Measurements from ENCODE around the gene PGR.

Gene PGR

DNA sequence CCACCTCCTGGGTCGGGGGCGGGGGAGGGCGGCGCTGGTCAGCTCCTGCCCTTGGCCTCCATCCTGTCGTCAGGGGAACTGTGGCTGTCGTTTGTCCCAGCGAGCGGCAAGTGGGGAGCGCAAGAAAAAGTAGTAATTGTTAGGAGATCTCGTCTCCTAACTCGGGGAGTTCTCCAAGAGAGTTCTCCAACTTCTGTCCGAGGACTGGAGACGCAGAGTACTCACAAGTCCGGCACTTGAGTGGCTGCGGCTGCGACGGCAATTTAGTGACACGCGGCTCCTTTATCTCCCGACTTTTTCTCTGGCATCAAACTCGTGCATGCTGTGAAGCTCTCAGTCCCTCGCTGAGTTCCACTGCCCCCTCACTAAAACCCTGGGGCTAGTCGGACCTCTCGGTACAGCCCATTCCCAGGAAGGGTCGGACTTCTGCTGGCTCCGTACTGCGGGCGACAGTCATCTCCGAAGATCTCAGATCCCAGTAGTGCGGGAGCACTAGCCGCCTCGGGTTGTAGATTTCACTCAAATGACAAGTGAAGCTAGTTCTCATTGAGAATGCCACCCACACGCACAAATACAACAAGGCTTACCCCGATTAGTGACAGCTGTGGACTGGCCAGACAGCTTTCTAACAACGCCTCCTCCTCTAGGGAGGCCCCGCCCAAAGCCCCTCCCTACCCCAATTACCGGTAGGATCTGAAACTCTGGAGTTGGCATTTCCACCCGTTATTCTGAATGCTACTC is at the start of gene PGR:
PGR (minus strand) TSS at position 611 of the 741 bp plus-strand sequence. CDS start 743 bp downstream, outside the sequence.
- no peak for DNase-seq

DNA sequence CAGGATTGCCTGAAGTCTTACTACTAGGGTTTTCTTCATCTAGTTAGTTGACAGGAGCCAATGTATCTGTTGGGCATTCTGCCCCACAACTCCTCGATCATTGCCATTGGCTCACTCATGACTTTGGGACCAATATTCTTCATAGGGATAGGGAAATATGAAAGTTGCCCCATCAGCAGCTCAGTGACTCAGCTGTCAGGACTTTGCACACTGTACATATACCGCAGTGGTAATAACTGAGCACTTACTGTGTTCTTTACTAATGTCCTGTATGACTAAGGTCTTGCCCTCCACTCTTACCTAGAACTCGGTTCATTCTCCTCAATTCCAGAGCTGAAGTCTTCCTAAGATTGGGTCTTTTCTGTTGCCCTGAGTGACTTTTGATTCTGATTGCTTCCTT is 46.8 kb upstream of the PGR start:
- no peak for DNase-seq

DNA sequence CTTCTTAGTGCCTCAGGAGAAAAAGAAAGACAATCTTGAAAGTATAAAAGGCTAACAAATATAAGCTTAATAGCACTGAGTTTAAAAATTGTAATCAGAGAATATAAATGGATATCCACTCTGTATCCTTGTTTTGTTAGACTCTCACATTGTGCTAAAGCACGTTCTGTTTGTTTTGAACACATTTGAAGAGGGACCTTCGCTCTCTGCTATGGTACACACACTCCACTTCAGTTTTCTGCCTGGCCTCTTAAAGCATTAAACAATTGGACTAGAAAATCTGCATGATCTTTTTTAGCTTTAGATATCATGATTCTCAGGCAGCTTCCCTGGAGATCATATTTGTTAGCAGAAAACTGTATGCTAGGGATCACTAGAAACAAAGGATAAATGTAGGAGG is 40.3 kb upstream of the PGR start:
- no peak for DNase-seq

DNA sequence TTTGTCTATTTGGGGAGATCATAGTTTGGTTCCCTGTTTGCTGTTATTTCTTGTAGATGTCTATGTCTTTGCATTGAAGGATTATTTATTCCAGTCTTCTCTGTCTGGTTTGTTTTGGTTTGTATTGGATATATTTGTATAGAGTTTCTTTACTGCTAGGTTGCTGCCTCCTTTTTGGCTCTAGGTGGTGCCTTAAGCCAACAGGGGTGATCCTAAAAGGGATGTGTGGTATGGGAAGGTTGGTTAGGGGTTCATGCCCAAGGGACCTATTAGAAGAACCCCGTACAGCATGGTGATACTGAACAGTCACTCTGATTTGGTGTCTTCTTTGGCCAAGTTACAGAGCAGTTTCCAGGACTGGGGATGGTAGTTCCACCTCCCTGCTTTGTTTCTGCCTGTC is 36.4 kb upstream of the PGR start:
- DNase-seq = no peak

DNA sequence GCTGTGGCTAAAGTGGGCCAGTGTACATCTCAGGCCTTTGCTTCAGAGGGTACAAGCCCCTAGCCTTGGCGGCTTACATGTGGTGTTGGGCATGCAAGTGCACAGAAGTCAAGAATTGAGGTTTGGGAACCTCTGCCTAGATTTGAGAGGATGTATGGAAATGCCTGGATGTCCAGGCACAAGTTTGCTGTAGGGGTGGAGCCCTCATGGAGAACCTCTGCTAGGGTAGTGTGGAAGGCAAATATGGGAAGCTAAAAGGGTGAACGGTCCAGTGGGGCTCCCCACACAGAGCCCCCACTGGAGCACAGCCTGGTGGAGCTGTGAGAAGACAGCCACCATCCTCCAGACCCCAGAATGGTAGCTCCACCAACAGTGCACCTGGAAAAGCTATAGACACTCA is 28.5 kb upstream of the PGR start:
- no peak for DNase-seq

DNA sequence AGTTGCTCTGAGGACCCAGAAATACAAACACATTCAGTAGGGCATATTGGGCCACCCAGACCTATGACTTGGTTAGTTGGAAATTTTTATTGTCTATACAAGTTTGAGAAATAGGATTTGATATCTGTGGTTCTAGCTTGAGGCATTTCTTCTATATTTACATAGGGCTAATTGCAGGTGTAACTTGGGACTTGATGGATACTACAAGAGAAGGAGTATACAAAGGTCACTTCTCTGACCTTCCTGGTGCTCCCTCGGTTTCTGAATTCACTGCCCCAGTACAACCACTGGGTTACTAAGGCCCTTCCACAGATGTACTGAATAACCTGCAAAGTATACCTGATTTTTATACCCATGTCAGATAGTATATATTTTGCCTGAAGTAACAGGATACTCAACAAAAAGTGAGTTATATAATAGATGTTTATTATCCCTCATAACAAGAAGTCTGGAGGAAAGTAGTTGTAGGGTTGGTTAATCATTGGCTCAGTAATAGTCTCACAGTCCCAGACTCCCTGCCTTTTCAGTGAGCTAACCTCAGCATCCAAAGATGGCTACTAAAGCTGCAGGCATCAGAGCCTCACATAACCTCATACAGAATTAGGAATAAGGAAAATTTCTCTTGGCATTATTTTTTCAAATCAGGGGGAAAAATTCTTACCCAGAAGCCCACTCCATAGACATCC is 8.8 kb upstream of the PGR start:
- no peak for DNase-seq

DNA sequence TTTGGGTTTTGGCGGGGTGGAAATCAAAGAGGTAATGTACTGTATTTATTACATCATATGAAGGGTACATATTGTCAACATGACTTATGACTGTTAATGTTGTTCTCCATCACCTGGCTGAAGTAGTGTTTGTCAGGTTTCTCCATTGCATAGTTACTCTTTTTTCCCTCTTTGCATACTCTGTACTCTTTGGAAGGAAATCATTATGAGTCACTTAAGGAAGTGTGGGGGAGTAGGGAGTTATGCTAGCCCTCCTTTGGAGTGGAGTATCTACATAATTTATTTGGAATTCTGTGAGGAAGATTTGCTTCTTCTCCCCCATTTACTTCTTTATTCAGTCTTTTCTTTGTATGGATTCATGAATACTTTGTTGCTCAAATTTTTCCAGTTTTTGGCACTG is 3.6 kb upstream of the PGR start:
- no peak for DNase-seq

DNA sequence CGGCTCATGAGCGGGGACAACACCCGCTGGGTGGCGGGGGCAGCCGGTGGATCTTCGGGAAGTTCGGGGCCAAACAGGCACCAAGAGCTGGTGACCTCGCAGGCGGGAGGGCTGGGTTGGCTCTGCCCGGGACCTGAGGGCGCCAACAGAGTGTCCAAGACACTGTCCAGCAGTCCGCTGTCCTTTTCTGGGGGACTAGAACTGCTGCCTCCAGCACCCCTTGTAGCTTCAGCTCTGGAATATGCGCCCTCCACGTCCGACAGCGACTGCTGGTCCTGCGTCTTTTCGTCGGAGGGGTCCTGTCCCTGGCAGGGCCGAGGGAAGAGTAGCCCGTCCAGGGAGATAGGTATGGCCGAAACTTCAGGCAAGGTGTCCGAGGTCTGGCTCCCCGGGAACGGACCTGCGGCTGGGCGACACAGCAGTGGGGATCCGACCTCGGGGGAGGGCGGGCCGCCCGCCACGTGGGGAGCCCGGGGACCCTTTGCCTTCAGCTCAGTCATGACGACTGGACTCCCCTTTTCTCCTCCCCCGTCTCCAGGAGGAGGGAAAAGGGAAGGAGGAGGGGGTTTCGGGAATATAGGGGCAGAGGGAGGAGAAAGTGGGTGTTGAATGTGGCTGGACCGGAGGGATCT is 926 bp downstream of the PGR start:
- no peak for DNase-seq

DNA sequence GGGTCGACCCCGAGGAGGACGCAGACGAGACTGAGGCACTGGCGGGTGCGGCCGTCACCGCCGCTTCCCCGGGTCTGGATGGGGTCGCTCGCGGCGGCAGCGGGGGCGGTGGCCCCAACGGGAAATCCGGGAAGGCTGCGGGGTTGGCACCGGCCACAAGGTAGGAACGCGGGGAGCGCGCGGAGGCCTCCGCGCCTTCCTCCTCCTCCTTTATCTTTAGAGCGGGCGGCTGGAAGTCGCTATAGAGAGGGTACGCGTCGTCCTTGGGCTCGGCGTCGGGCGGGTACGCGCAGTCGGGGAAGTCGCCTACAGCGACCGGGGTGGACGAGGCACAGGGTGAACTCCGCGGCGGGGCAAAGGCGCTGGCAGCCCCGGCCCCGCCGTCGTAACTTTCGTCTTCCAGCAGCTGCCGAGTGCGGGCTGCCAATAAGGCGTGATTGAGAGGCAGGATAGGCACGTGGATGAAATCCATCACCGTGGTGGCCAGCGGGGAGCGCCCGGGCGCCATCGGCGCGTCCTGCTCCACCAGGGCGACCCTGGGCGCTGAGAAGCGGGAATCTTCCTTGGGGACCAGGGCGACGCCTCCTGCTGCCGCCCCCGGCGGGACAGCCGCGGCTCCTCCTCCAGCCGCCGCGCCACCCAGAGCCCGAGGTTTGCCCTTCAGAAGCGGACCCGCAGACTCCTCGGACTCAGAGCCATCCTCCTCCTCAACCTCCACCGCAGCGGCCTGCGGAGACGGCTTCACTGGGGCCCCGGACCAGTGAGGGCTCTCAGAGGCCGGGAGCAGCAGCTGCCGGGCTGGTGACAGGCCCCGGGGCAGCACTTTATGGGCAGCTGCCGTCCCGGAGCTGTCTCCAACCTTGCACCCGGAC is 1.7 kb downstream of the PGR start:
- DNase-seq = no peak

DNA sequence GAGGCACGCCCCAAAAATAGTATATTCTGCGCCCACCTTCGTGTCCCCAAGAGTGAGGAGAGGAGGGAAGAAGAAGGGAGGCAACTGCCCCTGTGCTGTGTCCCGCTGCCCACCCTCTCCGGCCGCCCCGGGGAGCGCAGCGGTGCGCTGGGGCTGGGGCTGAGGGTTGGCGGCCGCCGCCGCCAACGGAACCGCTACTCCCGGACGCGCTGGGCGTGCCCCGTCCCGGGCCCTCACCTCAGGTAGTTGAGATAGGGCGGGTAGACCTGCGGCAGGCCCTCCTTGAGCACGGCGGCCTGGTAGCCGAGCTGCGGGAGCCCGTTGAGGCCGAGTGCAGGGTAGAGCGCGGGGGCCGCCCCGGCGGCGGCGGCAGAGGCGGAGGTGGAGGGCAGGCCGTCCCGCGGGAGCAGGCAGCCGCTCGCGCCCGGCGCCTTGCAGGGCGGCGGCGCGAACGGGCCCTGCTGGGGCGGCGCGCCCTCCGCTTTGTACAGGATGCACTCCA is 2.4 kb downstream of the PGR start:
- DNase-seq = no peak

DNA sequence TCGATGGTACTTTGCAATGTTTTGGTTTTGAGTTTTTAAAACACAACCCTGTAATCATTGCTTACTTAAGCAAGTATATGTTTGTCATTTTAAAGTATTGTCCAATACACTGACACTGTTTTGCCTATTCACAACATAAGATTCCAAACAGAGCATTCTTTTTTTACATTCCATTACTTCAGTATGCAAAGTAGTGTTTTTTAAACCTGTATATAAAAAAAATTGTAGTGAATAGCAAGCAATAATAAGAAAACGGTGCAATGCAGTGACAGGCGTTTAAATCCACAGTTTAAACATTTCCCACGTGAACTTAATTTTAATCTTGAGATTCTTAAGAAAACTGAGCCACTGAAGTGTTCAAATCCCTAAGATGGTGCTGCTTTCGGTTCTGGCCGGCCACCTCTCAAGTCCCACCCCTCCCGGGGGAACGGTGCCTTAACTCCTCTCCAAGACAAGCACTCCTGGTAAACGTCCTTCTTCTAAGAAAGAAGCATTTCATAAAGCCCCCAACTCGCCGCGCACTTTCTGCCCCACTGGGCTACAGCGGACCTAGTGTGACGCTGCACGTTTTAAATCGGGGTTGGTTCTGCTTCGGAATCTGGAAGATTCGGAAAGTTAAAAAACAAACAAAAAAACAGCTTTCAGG is 2.9 kb downstream of the PGR start:
- DNase-seq = no peak

DNA sequence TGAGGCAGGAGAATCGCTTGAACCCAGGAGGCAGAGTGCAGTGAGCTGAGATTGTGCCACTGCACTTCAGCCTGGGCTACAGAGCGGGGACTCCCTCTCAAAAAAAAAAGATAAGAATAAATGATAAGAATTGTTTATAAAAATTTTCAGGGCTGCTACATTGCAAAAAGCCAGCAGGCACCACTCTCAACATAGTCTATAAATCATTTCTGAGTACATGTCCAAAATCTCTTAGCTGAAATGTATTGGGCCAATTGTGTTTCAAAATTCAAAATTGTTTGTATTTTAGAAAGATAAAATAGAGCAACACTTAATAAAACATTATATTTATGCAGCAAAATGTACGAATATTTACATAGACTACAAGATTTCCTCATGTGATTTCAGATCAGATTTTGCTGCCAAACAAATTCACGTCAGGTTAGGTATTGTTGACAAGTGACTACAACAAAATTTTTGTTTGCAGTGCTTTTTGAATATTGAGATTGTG is 13.9 kb downstream of the PGR start:
- DNase-seq = no peak

DNA sequence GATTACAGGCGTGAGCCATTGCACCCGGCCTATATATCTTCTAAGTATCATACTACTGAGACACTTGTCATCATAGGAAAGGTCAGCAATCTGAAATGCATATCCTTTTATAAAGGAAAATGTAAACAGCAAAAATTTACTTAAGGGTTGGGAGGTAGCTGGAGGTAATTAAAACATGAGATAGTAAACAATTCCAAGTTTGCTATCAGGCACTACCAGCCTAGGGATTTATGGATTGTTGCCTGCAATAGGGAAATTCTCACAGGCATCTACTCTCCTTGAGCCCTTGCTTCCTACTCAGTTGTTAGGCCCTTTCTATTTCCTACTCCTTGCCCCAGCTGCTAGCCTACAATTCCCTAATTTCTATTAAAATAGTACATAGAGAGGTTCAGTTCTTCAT is 16.1 kb downstream of the PGR start:
- no peak for DNase-seq

DNA sequence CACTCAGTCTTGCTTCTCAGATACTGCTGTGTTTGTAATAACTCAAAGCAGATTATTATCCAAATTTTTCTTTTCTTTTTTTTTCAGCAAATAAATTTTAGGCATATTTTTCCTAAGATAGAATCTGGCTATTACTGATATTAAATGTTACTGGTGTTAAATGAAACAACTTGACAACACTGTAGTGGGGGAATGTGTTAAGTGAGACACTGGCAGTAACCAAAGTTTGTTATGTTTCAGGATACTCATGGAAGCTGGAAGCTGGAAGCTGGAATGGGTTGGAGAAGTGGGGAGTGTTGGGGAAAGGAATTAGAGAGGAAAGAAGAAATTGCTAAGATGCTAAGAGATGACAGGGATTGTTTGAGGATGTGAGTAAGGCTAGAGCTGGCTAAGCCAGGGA is 24.9 kb downstream of the PGR start:
- no peak for DNase-seq

DNA sequence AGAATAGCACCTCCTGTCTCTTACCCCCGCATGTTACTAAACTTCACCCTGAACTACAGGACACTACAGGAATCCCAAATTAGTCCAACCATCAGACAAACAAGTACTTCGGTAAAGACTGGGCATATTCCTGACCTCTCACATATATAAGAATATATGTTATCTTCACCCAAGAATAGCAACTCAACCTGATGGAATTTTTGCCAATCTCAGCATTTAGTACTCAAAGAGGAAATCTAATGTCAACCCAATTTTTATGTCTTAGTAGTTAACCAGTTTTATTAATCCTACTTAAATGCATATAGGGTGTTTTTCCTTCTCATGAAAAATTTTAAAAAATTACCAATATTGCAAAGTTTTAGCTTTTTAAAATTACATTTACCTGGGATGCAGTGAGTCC is 26.2 kb downstream of the PGR start:
- no peak for DNase-seq

DNA sequence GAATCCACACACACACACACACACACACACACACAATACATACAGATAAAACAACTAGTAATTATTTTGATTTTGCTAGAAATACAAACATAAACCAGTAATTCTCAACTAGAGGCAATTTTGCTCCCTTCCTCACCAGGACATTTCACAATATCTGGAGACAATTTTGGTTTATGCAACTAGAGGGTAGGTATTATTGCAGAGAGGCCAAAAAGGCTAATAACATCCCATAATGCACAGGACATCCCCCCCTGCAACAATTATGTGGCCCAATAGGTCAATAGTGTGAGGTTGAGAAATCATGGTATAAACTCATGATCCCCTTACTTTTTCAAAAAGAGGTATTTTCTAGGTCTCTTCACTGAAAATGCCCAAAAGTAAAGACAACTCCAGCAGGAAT is 29.0 kb downstream of the PGR start:
- no peak for DNase-seq

DNA sequence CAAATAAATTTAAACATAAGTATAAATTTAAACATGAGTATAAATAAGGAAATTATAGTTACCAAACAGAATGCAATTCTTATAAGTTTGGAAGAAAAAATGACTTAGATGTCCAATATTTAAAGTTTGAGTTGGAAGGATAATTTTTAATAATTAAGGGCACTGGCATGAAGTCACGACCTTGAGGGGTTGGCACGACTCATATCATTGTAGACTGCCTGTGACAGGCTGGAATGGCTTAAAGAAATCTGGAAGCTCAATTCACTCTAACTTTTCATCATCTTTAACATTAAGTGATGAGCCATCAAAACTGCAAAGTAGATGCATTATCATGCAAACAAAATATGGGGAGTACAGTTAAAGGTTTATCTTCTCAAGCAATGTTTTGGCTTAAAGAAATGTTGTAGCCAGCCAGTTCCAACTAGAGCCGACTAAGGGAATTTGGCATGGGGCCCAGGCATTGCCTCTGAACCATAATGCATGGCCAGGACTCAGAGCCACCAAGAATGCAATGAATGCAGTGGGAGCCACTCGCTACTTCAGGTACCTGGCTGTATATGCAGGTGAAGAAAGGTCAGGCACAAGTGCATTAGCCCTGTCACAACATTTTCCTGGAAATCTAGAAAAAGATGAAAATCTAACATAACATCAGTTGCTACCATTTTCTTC is 33.4 kb downstream of the PGR start:
- DNase-seq = no peak

DNA sequence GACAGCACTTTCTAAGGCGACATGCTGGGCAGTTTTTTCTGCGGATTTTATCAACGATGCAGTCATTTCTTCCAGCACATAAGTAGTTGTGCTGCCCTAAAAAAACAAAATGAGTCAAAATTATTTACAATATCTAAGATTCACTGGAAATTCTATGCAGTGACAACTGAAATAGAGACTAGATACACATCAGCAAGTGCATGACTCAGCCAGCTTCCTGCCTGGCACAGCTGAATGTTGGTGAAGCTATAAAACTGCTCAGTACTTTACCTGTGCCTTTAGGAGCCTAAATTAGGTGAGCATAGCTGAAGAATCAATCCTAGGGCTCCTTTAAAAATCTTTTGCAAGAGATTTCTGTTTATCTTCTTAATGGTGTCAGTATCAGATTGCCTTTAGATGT is 37.8 kb downstream of the PGR start:
- DNase-seq = no peak

DNA sequence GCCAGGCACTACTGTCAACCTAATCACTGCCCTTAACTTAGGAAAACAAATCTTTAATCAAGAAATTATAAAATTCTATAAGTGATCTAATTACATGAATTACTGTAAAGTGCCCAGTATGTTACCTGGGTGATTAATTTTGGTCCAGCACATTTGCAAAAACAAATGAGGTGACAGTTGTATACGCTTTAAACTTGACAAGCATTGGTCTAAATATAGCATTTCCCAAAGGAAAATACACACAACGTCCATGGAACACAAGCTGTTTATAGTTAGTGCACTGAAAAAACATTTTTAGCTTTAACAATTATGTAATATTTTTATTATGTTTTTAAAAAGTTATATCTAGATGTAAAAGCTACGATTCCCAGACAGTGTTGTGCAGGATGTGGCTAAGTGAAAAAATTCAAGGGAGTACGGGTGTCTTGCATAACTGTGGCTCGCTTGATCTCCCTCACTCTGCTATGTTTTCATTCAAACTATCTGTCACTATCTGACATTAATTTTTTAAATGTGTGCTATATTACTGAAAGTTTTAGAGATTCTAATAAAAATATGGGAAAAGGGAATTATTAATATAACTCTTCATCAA is 38.8 kb downstream of the PGR start:
- no peak for DNase-seq

DNA sequence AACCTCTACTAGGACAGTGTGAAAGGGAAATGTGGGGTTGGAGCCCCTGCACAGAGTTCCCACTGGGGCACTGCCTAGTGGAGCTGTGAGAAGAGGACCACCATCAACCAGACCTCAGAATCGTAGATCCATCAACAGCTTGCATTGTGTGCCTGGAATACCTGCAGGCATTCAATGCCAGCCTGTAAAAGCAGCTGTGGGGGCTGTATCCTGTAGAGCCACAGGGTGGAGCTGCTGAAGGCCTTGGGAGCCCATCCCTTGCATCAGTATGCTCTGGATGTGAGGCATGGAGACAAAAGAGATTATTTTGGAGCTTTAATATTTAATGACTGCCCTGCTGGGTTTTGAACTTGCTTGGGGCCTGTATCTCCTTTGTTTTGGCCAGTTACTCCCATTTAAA is 46.3 kb downstream of the PGR start:
- DNase-seq = no peak

DNA sequence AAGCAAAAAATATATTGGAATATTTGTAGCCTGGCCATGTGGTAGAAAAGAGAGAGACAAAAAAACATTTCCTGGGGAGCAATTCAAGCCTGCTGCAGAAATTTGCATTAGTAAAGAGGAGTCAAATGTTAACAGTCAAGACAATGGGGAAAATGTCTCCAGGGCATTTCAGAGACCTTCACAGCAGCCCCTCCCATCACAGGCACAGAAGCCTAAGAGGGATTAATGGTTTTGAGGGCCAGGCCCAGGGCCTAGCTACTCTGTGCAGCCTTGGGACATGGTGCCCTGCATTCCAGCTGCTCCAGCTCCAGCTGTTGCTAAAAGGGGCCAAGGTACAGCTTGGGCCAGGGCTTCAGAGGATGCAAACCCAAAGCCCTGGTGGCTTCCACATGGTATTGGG is 46.8 kb downstream of the PGR start:
- no peak for DNase-seq
